Progenitor cell of endocrine pancreas (in vitro differentiated cells): ENCODE measurements around the gene SUSD4. TPM values are rescaled to one million over a fixed set of nuclear protein-coding genes. Genes with fewer than 3 reads are reported as not detected.

Experiments
- DNase-seq: peaks from one replicate; pipeline ENCODE4 v3.0.0; 2021; ENCODE audit warnings: low spot score; ENCODE audit not compliant: unreplicated experiment
- H3K27ac Mint-ChIP-seq: 2 replicates; pipeline ENCODE4 v1.8.0; 2021; ENCODE audit warnings: mild to moderate bottlenecking, moderate library complexity, mixed read lengths
- H3K27me3 Mint-ChIP-seq: 2 replicates; pipeline ENCODE4 v1.8.0; 2021; ENCODE audit warnings: mixed read lengths
- H3K36me3 Mint-ChIP-seq: 2 replicates; pipeline ENCODE4 v1.8.0; 2022; ENCODE audit warnings: mixed read lengths; ENCODE audit not compliant: insufficient read depth
- H3K4me1 Mint-ChIP-seq: 2 replicates; pipeline ENCODE4 v1.8.0; 2021; ENCODE audit warnings: low read depth, mixed read lengths
- H3K4me3 Mint-ChIP-seq: 2 replicates; pipeline ENCODE4 v1.8.0; 2021; ENCODE audit warnings: low read depth, mild to moderate bottlenecking, moderate library complexity, mixed read lengths
- H3K9me3 Mint-ChIP-seq: 2 replicates; pipeline ENCODE4 v1.8.0; 2021; ENCODE audit warnings: low read depth, mixed read lengths
- CTCF ChIP-seq: fragments of 200-600 bp; sonication (generic); IDR thresholded peaks from one replicate; pipeline ENCODE4 v1.5.0; 2021; ENCODE audit warnings: antibody characterized with exemption, mild to moderate bottlenecking; ENCODE audit not compliant: unreplicated experiment
- total RNA-seq: library from RNA; stranded (reverse); gene quantifications from 2 replicates; pipeline ENCODE4 v1.2.1, GENCODE V29; 2021

SUSD4 gene
- total RNA-seq, 1 donor from 2014 or later = 6.0 TPM

- no peaks in the 10 kb centered on the region for H3K36me3 Mint-ChIP-seq
- H3K27me3 Mint-ChIP-seq = peaks cover 15% of the 10 kb centered on the region
- no peak overlapping the region for H3K4me3 Mint-ChIP-seq
- no peaks in the 10 kb centered on the region for H3K4me1 Mint-ChIP-seq
- DNase-seq = no peak
- no peak overlapping the region for H3K27ac Mint-ChIP-seq
- no peak for TF ChIP-seq CTCF
- peaks cover 6% of the 10 kb centered on the region for H3K9me3 Mint-ChIP-seq
These were observed 65.3 kb downstream of the SUSD4 start for GRCh38 chr1:223298701-223299100.

GRCh38 chr1:223297800-223298199, 66.2 kb downstream of the SUSD4 start:
- no peak for DNase-seq
- peaks cover 3% of the 10 kb centered on the region for H3K9me3 Mint-ChIP-seq
- no peaks in the 10 kb centered on the region for H3K36me3 Mint-ChIP-seq
- TF ChIP-seq CTCF = no peak
- H3K27me3 Mint-ChIP-seq = peaks cover 23% of the 10 kb centered on the region
- H3K27ac Mint-ChIP-seq = no peak overlapping the region
- no peaks in the 10 kb centered on the region for H3K4me1 Mint-ChIP-seq
- no peak overlapping the region for H3K4me3 Mint-ChIP-seq

GRCh38 chr1:223291796-223292195, 72.2 kb downstream of the SUSD4 start:
- Mint-ChIP-seq H3K4me1 (peaks cover 3% of the 10 kb centered on the region), H3K36me3 (no peaks in the 10 kb centered on the region), H3K27me3 (peaks cover 42% of the 10 kb centered on the region), H3K9me3 (no peaks in the 10 kb centered on the region), H3K27ac (no peak overlapping the region), H3K4me3 (no peak overlapping the region)
- no peak for DNase-seq
- no peak for TF ChIP-seq CTCF

GRCh38 chr1:223290397-223290796, 73.6 kb downstream of the SUSD4 start:
- peaks cover 2% of the 10 kb centered on the region for H3K9me3 Mint-ChIP-seq
- DNase-seq = no peak
- no peak for TF ChIP-seq CTCF

GRCh38 chr1:223289621-223290020, 74.4 kb downstream of the SUSD4 start:
- no peak for DNase-seq
- no peaks in the 10 kb centered on the region for H3K36me3 Mint-ChIP-seq
- TF ChIP-seq CTCF = no peak
- H3K27ac Mint-ChIP-seq = no peak overlapping the region
- peaks cover 42% of the 10 kb centered on the region for H3K27me3 Mint-ChIP-seq
- no peak overlapping the region for H3K4me3 Mint-ChIP-seq
- H3K4me1 Mint-ChIP-seq = peaks cover 3% of the 10 kb centered on the region
- H3K9me3 Mint-ChIP-seq = peaks cover 4% of the 10 kb centered on the region

More at GRCh38 chr1:223290397-223290796, 73.6 kb downstream of the SUSD4 start:
- H3K4me1 Mint-ChIP-seq = peaks cover 3% of the 10 kb centered on the region
- no peaks in the 10 kb centered on the region for H3K36me3 Mint-ChIP-seq
- H3K27me3 Mint-ChIP-seq = peaks cover 42% of the 10 kb centered on the region
- no peak overlapping the region for H3K4me3 Mint-ChIP-seq
- H3K27ac Mint-ChIP-seq = no peak overlapping the region
